ENCODE measurements around the gene MAST4.

GRCh38 chr5:67098656-67099055 lies 502.5 kb downstream of the MAST4 start:
- TF ChIP-seq, protein P1, sequence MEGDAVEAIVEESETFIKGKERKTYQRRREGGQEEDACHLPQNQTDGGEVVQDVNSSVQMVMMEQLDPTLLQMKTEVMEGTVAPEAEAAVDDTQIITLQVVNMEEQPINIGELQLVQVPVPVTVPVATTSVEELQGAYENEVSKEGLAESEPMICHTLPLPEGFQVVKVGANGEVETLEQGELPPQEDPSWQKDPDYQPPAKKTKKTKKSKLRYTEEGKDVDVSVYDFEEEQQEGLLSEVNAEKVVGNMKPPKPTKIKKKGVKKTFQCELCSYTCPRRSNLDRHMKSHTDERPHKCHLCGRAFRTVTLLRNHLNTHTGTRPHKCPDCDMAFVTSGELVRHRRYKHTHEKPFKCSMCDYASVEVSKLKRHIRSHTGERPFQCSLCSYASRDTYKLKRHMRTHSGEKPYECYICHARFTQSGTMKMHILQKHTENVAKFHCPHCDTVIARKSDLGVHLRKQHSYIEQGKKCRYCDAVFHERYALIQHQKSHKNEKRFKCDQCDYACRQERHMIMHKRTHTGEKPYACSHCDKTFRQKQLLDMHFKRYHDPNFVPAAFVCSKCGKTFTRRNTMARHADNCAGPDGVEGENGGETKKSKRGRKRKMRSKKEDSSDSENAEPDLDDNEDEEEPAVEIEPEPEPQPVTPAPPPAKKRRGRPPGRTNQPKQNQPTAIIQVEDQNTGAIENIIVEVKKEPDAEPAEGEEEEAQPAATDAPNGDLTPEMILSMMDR (IDR thresholded peaks at IDR 0.05; ENCODE audit: low read depth, low read length, poor library complexity, severe bottlenecking): no peak
- no peak for TF ChIP-seq EZH2phosphoT487 (IDR thresholded peaks at IDR 0.05; ENCODE audit: borderline replicate concordance, low read length)

Measured in DOHH2 (cell line).